HG02759 (cell line): ENCODE data around the gene TXNIP.

Experiments
- ATAC-seq: cut with Tn5 transposase; IDR thresholded peaks from one replicate; pipeline ENCODE4 v1.9.1; 2021; ENCODE audit warnings: mild to moderate bottlenecking, moderate library complexity; ENCODE audit not compliant: unreplicated experiment

TXNIP gene

GRCh38 chr1:145964328-145965118 is 31.9 kb downstream of the TXNIP start, which contains the start of the genes ANKRD34A and POLR3GL:
Gene ANKRD34A, minus strand, starts transcription at chr1:145964575. Its CDS starts 2,816 bp downstream, at chr1:145961759.
Gene POLR3GL, plus strand, starts transcription at chr1:145964690. Its CDS starts 10,176 bp downstream, at chr1:145974866.
- ATAC-seq = peak; percentile 90

- no peak for ATAC-seq
These were observed 32.9 kb downstream of the TXNIP start for GRCh38 chr1:145963265-145964019.

DNA sequence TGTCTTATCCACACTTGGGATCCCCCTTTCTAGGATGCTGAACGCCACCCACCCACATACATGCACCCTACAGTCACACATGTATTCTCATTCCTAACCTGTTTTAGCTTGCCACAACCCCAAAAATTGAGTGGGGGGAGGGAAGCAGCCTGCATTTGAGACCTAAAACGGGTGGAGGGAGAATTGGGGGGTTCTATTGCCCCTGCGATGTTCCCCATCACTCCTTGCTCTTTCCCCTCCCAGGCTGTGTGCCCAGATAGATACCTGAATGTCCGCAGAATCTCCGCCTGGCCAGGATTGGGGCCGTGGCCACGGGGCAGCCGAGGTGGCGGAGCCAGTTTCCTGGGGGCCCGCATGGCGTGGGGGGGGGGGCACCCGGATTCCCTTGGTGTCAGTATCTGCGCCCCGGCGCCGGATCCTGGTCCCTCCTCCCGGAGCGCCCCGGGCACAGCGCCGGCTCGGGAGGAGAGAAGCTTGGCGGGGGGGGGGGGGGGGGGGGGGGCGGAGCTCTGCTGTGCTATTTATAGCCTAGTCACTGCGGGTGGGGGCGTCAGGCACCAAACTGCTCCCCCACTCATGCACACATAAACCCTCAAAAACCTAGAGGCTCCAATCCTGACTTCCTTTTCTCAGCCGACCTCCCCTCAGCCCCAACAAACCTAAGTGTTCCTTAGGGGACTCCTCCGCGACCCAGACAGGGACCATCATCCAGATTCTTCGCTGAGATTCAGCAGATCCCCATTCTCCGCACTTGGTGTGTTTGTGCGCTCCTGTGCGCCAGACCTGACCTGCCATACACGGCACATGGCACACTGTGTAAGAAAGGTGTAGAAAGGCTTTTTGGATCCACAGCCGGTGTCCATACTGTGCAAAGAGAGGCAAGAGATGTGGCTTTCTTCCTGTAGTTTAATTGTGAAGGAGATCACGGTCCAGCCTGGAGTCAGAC is 33.9 kb downstream of the TXNIP start:
- ATAC-seq = no peak

DNA sequence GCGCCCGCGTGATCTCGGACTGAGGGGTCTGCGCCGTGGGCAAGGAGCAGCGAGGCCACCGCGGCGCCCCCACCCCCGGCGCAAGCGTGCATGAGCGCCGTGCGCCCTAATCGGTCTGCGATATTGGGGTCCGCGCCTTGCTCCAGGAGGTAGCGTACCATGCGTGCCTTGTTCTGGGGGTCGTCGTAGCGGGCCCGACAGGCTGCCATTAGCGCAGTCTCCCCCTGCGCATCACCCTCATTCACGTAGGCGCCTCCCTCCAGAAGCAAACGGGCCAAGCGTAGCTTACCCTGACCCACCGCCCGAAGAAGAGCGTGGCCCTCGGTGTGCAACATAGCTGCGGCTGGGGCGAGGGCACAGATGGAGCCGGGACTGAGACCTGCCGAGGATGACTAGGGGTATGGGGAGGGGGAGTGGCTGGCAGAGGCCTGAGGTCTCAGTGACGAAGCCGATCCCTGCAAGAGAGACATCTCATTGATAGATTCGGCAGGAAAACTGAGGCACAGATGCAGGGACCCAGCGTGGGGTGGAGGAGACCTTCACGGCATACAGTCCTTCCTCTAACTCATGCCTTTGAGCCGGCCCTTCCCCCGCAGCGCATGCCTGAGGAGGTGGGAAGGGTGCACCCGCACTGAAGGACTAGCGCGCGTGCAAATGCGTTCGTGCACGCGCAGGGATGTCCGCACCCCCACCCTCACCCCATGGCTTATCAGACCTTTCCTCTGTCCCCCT is 34.8 kb downstream of the TXNIP start:
- ATAC-seq = no peak

DNA sequence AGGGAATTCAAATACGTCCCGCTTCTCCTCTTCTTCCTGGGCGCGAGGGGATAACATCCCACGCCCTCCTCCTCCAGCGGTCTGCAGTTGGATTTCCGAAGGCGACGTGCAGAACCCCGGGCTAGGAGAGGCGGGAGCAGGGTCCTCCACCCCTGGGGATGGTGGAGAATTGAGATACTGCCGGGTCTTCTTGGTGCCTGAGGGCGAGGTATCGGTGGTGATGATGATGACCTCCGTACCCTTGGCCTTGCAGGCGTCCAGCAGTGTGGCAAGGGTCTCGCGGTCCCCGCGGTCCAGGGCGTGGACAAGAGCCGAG is 35.3 kb downstream of the TXNIP start:
- no peak for ATAC-seq

GRCh38 chr1:145960468-145961108 is 35.8 kb downstream of the TXNIP start:
- ATAC-seq = no peak

- no peak for ATAC-seq
These were observed 36.4 kb downstream of the TXNIP start for GRCh38 chr1:145959957-145960467.

- no peak for ATAC-seq
These were observed 37.0 kb downstream of the TXNIP start for GRCh38 chr1:145959333-145959732.

- no peak for ATAC-seq
These were observed 37.6 kb downstream of the TXNIP start for GRCh38 chr1:145958734-145959133.

- ATAC-seq = peak; percentile 88
These were observed 38.7 kb downstream of the TXNIP start, which contains the start of gene LIX1L for GRCh38 chr1:145957443-145958319. Gene LIX1L, minus strand, starts transcription at chr1:145958017. Its CDS starts 90 bp downstream, at chr1:145957927.

- no peak for ATAC-seq
These were observed 39.5 kb downstream of the TXNIP start for GRCh38 chr1:145956781-145957442.

DNA sequence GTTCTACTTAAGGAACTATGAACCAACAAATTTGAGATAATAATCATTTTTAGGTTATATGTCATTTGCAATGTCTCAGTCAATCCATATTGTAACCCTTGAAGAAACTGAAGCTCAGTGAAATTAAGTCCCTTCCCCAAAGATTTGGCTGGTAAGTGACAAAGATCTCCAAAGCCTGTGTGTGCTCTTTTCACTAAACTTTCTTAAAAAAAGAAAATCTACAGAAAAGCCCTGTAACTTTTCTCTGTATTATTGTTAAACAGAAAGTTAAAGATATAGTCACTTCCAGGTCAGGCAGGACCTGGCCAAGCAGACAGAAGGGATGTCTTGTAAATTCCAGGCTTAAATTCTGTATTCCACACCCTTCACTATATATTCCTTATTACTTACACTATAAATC is 40.0 kb downstream of the TXNIP start:
- no peak for ATAC-seq

DNA sequence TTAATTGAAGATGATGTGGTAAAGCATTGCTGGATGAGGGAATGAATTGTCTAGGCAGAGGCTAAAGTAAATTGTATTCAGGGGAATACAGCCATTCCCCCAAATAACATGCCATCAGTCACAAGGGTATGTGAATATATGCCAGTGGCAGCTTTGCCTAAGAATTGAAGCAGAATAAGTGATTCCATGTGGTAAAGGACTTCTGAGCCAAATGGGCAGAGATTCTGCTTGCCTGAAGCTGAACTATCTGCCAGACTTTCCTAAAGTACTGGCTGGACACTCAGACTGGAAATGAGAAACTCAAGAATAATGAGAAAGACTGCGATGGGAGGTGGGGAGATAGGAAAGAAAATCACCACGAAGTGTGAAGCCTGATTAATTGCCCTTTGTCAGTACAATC is 40.9 kb downstream of the TXNIP start:
- ATAC-seq = no peak

GRCh38 chr1:145953861-145954260 is 42.5 kb downstream of the TXNIP start:
- no peak for ATAC-seq

DNA sequence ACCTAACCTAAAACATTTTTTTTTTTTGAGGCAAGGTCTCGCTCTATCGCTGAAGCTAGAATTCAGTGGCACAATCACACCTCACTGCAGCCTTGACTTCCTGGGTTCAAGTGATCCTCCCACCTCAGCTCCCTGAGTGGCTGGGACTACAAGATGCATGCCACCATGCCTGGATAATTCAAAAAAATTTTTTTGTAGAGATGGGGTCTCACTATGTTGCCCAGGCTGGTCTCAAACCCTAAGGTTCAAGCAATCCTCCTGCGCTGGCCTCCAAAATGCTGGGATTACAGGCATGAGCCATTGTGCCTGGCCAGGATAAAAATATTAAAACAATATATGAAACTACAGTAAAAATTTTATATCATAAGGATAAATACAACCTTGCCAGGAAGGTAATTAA is 43.5 kb downstream of the TXNIP start:
- no peak for ATAC-seq

- no peak for ATAC-seq
These were observed 44.9 kb downstream of the TXNIP start for GRCh38 chr1:145951526-145951925.

DNA sequence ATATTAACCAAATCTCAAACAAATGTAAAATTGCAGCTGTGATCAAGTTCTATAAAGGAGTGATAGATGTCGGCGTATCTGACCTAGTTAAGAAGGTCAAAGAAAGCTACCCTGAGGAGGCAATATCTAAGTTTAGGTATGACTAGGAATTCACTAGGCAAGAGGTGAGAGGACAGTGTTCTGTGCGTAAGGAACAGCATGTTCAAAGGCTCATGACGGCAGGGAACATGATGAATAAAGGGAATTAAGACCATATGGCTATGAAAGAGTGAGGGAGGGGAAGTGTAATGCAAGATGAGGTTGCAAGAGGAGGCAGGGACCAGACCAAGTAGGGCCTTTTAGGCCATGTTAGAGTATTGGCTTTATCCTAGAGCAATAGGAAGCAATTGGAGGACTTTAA is 47.2 kb downstream of the TXNIP start:
- no peak for ATAC-seq

DNA sequence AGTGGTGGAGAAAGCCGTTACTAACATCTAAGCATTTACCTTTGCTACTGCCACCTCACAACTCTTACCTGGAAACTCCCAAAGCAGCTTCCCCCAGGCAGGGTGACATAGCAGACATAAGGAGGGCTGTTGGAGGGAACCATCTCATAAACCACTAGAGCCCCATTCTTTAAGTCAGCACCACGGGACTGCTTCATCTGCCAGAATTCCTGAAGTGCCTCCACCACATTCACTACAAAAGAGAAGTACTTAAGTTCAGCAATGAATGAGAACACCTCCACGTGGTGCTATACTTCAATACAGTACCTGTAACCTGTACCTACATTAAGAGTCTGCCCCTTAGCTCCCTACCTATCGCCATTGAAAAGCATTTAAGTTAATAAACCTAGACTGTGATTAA is 48.8 kb downstream of the TXNIP start:
- ATAC-seq = no peak
